Left ventricle myocardium superior (tissue), 1 donor: ENCODE results near the gene MVB12B. TPM values are rescaled to one million over a fixed set of nuclear protein-coding genes. Genes with fewer than 3 reads are reported as not detected.
"Not testable (repeated sequence)": the region's sequence is repeated elsewhere in the genome, so short reads cannot be mapped to it uniquely, and the experiment has no call there.

Experiments used
- ATAC-seq: fragments of 200-7000 bp; cut with Tn5 transposase; one replicate; pipeline ENCODE4 v1.9.1; 2020; ENCODE audit warnings: mild to moderate bottlenecking, moderate library complexity
- DNase-seq: peaks from one replicate; pipeline ENCODE4 v3.0.0-alpha.2; 2020
- intact Hi-C: fragments of 100-400 bp; cut with micrococcal nuclease; formaldehyde crosslinking; loops from one replicate; pipeline ENCODE4 v1.11.0; 2022
- total RNA-seq: library from RNA; stranded (reverse); fragmentation: NEBNext Ultra II Directional; extraction: Animal tissue kit (Norgen Biotek cat#: 25700); gene quantifications from one replicate; pipeline ENCODE4 v1.2.1, GENCODE V29; 2021
- donor health status: DM: no; HTN: yes; CAD: no; lungs with severe emphysema.

The MVB12B gene
- total RNA-seq, 1 donor from 2014 or later: 11.8 TPM

- DNase-seq: no peak
- intact Hi-C loops: no loop called here
- no peak for ATAC-seq
Observed at GRCh38 chr9:126472948-126473298, 146.3 kb downstream of the MVB12B start.

GRCh38 chr9:126474206-126474765, 147.7 kb downstream of the MVB12B start:
- intact Hi-C loops: no loop called here
- DNase-seq (no peak), ATAC-seq (no peak)

GRCh38 chr9:126474786-126475485, 148.3 kb downstream of the MVB12B start:
- intact Hi-C loops: no loop called here
- no peak for DNase-seq
- no peak for ATAC-seq

GRCh38 chr9:126475933-126476555, 149.4 kb downstream of the MVB12B start:
- DNase-seq (no peak), ATAC-seq (no peak)
- intact Hi-C loops: no loop called here

GRCh38 chr9:126477432-126477831, 150.8 kb downstream of the MVB12B start:
- DNase-seq, ATAC-seq, intact Hi-C loops: not testable (repeated sequence)

- DNase-seq (no peak), ATAC-seq (no peak)
- intact Hi-C loops: no loop called here
Observed at GRCh38 chr9:126478216-126478981, 151.8 kb downstream of the MVB12B start.

- ATAC-seq (no peak), DNase-seq (no peak)
- intact Hi-C loops: no loop called here
Observed at GRCh38 chr9:126479515-126479914, 152.9 kb downstream of the MVB12B start.

- DNase-seq: no peak
- intact Hi-C loops: no loop called here
- no peak for ATAC-seq
Observed at GRCh38 chr9:126480813-126481212, 154.2 kb downstream of the MVB12B start.

- intact Hi-C loops: no loop called here
- DNase-seq: no peak
- ATAC-seq: no peak
Observed at GRCh38 chr9:126481862-126482261, 155.2 kb downstream of the MVB12B start.

GRCh38 chr9:126482361-126483044, 155.9 kb downstream of the MVB12B start:
- DNase-seq (peak; percentile 72), ATAC-seq (peak; percentile 41)
- intact Hi-C loops: no loop called here

GRCh38 chr9:126483468-126484073, 156.9 kb downstream of the MVB12B start:
- no peak for ATAC-seq
- intact Hi-C loops: no loop called here

GRCh38 chr9:126485662-126486061, 159.0 kb downstream of the MVB12B start:
- ATAC-seq: no peak
- no peak for DNase-seq
- intact Hi-C loops: no loop called here

More at GRCh38 chr9:126483468-126484073, 156.9 kb downstream of the MVB12B start:
- no peak for DNase-seq

GRCh38 chr9:126486276-126486675, 159.6 kb downstream of the MVB12B start:
- no peak for ATAC-seq
- intact Hi-C loops: no loop called here
- DNase-seq: no peak

GRCh38 chr9:126487856-126488255, 161.2 kb downstream of the MVB12B start:
- DNase-seq: no peak
- no peak for ATAC-seq
- intact Hi-C loops: no loop called here

- ATAC-seq: peak; percentile 49
- no peak for DNase-seq
- intact Hi-C loops: no loop called here
Observed at GRCh38 chr9:126488310-126488709, 161.7 kb downstream of the MVB12B start.

- intact Hi-C loops: no loop called here
- DNase-seq (no peak), ATAC-seq (peak; percentile 21)
Observed at GRCh38 chr9:126488881-126489404, 162.3 kb downstream of the MVB12B start.

- ATAC-seq: no peak
- no peak for DNase-seq
- intact Hi-C loops: no loop called here
Observed at GRCh38 chr9:126489581-126490213, 163.1 kb downstream of the MVB12B start.

- DNase-seq: no peak
- no peak for ATAC-seq
- intact Hi-C loops: no loop called here
Observed at GRCh38 chr9:126490214-126490631, 163.6 kb downstream of the MVB12B start.
